Measurements from ENCODE around the gene DBP.
"Not testable (repeated sequence)": the region's sequence is repeated elsewhere in the genome, so short reads cannot be mapped to it uniquely, and the experiment has no call there.

DBP gene

GRCh38 chr19:48660852-48661710 is 23.9 kb upstream of the DBP start:
- Histone ChIP-seq H3K4me1 (ENCODE audit: control insufficient read depth, insufficient read depth, low read length) (peaks cover 5% of the 10 kb centered on the region), H3K27me3 (ENCODE audit: control insufficient read depth, insufficient read depth, low read length) (no peaks in the 10 kb centered on the region), H3K36me3 (ENCODE audit: control insufficient read depth, insufficient read depth, low read length) (no peaks in the 10 kb centered on the region), H3K9ac (ENCODE audit: low read length) (no peak overlapping the region), H3K4me3 (ENCODE audit: low read length) (peak overlapping the region; percentile 0), H3K27ac (ENCODE audit: low read depth, low read length) (peak overlapping the region; percentile 16)

GRCh38 chr19:48659768-48660167 is 22.6 kb upstream of the DBP start:
- H3K9ac ChIP-seq (ENCODE audit: low read length), result no peak overlapping the region
- H3K36me3 ChIP-seq (ENCODE audit: control insufficient read depth, insufficient read depth, low read length), result no peaks in the 10 kb centered on the region
- peaks cover 5% of the 10 kb centered on the region for H3K4me1 ChIP-seq (ENCODE audit: control insufficient read depth, insufficient read depth, low read length)
- H3K27ac ChIP-seq (ENCODE audit: low read depth, low read length), result no peak overlapping the region
- no peaks in the 10 kb centered on the region for H3K27me3 ChIP-seq (ENCODE audit: control insufficient read depth, insufficient read depth, low read length)
- H3K4me3 ChIP-seq (ENCODE audit: low read length), result no peak overlapping the region

DNA sequence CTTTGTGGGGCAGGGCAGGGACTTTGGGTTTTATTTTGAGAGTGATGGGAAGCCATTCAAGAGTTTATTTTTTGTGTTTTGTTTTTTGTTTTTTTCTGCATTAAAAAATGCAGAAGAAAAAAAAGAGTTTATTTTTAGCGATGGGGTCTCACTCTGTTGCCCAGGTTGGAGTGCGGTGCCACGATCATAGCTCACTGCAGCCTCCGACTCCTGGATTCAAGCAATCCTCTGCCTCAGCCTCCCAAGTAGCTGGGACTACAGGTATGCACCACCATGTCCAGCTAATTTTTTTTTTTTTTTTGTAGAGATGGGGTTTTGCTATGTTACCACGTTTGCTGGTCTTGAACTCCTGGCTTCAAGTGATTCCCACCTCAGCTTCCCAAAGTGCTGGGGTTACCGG is 21.3 kb upstream of the DBP start:
- Histone ChIP-seq H3K4me3 (ENCODE audit: low read length) (no peak overlapping the region), H3K27me3 (ENCODE audit: control insufficient read depth, insufficient read depth, low read length) (no peaks in the 10 kb centered on the region), H3K4me1 (ENCODE audit: control insufficient read depth, insufficient read depth, low read length) (peaks cover 5% of the 10 kb centered on the region), H3K9ac (ENCODE audit: low read length) (no peak overlapping the region), H3K36me3 (ENCODE audit: control insufficient read depth, insufficient read depth, low read length) (no peaks in the 10 kb centered on the region), H3K27ac (ENCODE audit: low read depth, low read length) (no peak overlapping the region)

- H3K4me3 ChIP-seq (ENCODE audit: low read length); H3K27ac ChIP-seq (ENCODE audit: low read depth, low read length); H3K9ac ChIP-seq (ENCODE audit: low read length); H3K4me1 ChIP-seq (ENCODE audit: control insufficient read depth, insufficient read depth, low read length); H3K27me3 ChIP-seq (ENCODE audit: control insufficient read depth, insufficient read depth, low read length); H3K36me3 ChIP-seq (ENCODE audit: control insufficient read depth, insufficient read depth, low read length): not testable (repeated sequence)
These were observed 20.6 kb upstream of the DBP start for GRCh38 chr19:48657828-48658227.

DNA sequence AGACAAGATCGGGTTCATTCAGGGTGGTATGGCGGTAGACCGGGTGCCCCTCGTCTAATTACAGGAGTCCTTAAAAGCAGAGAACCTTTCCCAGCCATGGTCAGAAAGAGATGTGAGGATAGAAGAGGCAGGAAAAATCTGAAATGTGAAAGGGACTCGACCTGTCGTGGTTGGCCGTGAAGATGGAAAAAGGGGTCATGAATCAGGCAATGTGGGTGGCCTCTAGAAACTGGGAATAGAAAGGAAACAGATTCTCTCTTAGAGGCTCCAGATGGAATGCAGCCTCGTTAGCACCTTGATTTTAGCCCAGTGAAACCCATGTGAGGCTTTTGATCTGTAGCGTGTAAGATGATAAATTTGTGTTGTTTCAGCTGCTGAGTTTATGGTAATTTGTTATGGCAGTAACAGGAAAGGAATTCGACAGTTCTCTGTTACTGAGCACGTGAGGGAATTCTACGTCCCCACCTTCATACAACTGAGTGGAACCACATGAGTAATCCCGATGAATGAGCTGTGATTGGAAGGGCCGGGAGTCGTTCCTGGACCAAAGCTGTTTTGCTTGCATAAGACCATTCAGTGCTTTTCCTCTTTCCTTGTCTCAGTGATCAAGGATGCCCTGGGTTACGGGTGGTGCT is 19.8 kb upstream of the DBP start:
- H3K27ac ChIP-seq (ENCODE audit: low read depth, low read length), result no peak overlapping the region
- H3K4me1 ChIP-seq (ENCODE audit: control insufficient read depth, insufficient read depth, low read length), result peaks cover 5% of the 10 kb centered on the region
- no peaks in the 10 kb centered on the region for H3K36me3 ChIP-seq (ENCODE audit: control insufficient read depth, insufficient read depth, low read length)
- no peaks in the 10 kb centered on the region for H3K27me3 ChIP-seq (ENCODE audit: control insufficient read depth, insufficient read depth, low read length)
- H3K9ac ChIP-seq (ENCODE audit: low read length), result no peak overlapping the region
- no peak overlapping the region for H3K4me3 ChIP-seq (ENCODE audit: low read length)

- Histone ChIP-seq H3K36me3 (ENCODE audit: control insufficient read depth, insufficient read depth, low read length) (no peaks in the 10 kb centered on the region), H3K4me3 (ENCODE audit: low read length) (no peak overlapping the region), H3K4me1 (ENCODE audit: control insufficient read depth, insufficient read depth, low read length) (no peaks in the 10 kb centered on the region), H3K27me3 (ENCODE audit: control insufficient read depth, insufficient read depth, low read length) (no peaks in the 10 kb centered on the region), H3K9ac (ENCODE audit: low read length) (no peak overlapping the region), H3K27ac (ENCODE audit: low read depth, low read length) (no peak overlapping the region)
These were observed 17.3 kb upstream of the DBP start for GRCh38 chr19:48654299-48655059.

- H3K9ac ChIP-seq (ENCODE audit: low read length), result no peak overlapping the region
- no peaks in the 10 kb centered on the region for H3K36me3 ChIP-seq (ENCODE audit: control insufficient read depth, insufficient read depth, low read length)
These were observed 14.5 kb upstream of the DBP start for GRCh38 chr19:48651683-48652048.

DNA sequence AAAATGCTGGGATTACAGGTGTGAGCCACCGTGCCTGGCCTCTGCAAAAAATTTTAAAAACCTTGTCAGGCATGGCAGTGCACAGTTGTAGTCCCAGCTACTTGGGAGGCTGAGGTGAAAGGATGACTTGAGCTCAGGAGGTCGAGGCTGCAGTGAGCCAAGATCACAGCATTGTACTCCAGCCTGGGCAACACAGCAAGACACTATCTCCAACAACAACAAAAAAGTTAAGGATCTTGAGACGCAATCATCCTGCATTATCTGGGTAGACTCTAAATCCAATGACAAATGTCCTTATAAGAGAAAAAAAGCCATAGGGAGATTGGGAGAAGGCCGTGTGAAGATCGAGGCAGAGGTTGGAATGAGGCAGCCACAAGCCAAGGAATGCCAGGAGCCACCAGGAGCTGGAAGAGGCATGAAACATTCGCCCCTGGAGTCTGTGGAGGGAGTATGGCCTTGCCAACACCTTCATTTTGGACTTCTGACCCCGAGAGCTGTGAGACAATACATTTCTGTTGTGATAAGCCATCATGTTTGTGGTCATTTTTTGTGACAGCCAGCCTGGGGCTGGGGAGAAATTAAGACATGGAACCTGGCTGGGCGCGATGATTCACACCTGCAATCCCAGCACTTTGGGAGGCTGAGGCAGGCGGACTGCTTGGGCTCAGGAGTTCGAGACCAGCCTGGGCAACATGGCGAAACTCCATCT is 13.9 kb upstream of the DBP start:
- no peak overlapping the region for H3K9ac ChIP-seq (ENCODE audit: low read length)
- no peaks in the 10 kb centered on the region for H3K27me3 ChIP-seq (ENCODE audit: control insufficient read depth, insufficient read depth, low read length)
- H3K4me1 ChIP-seq (ENCODE audit: control insufficient read depth, insufficient read depth, low read length), result no peaks in the 10 kb centered on the region
- H3K36me3 ChIP-seq (ENCODE audit: control insufficient read depth, insufficient read depth, low read length), result no peaks in the 10 kb centered on the region
- H3K4me3 ChIP-seq (ENCODE audit: low read length), result no peak overlapping the region
- no peak overlapping the region for H3K27ac ChIP-seq (ENCODE audit: low read depth, low read length)

More at GRCh38 chr19:48651683-48652048, 14.5 kb upstream of the DBP start:
- no peaks in the 10 kb centered on the region for H3K27me3 ChIP-seq (ENCODE audit: control insufficient read depth, insufficient read depth, low read length)
- H3K4me3 ChIP-seq (ENCODE audit: low read length), result no peak overlapping the region
- no peak overlapping the region for H3K27ac ChIP-seq (ENCODE audit: low read depth, low read length)
- no peaks in the 10 kb centered on the region for H3K4me1 ChIP-seq (ENCODE audit: control insufficient read depth, insufficient read depth, low read length)

GRCh38 chr19:48648134-48648533 is 11.0 kb upstream of the DBP start:
- Histone ChIP-seq H3K4me3 (ENCODE audit: low read length) (no peak overlapping the region), H3K27me3 (ENCODE audit: control insufficient read depth, insufficient read depth, low read length) (no peaks in the 10 kb centered on the region), H3K9ac (ENCODE audit: low read length) (no peak overlapping the region), H3K4me1 (ENCODE audit: control insufficient read depth, insufficient read depth, low read length) (peaks cover 10% of the 10 kb centered on the region), H3K27ac (ENCODE audit: low read depth, low read length) (no peak overlapping the region), H3K36me3 (ENCODE audit: control insufficient read depth, insufficient read depth, low read length) (no peaks in the 10 kb centered on the region)

DNA sequence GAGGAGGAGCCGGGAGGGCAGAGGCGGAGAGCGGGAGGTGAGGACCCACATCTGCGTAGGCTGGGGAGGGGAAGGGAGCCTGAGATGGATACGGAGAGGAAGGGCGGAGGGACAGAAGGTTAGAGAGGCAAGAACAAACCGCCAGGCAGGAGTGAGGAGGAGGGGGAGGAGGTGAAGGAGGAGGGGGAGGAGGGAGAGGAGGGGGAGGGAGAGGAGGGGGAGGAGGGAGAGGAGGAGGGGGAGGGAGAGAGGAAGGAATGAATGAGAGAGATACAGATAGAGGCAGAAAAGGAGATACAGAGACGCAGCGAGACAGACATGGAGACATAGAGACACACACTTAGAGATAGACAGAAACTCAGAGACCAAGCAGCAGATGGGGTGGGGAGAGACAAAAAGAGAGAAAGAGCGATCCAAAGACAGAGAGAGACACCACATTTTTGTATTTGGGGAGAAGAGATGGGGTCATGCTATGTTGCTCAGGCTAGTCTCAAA is 9.6 kb upstream of the DBP start:
- Histone ChIP-seq H3K27ac (ENCODE audit: low read depth, low read length) (peak overlapping the region; percentile 86), H3K9ac (ENCODE audit: low read length) (no peak overlapping the region), H3K27me3 (ENCODE audit: control insufficient read depth, insufficient read depth, low read length) (no peaks in the 10 kb centered on the region), H3K4me1 (ENCODE audit: control insufficient read depth, insufficient read depth, low read length) (peaks cover 10% of the 10 kb centered on the region), H3K36me3 (ENCODE audit: control insufficient read depth, insufficient read depth, low read length) (no peaks in the 10 kb centered on the region), H3K4me3 (ENCODE audit: low read length) (peak overlapping the region; percentile 45)

- Histone ChIP-seq H3K27me3 (ENCODE audit: control insufficient read depth, insufficient read depth, low read length) (no peaks in the 10 kb centered on the region), H3K9ac (ENCODE audit: low read length) (no peak within 1 kb of the TSS), H3K27ac (ENCODE audit: low read depth, low read length) (peak within 1 kb of the TSS; percentile 86), H3K4me1 (ENCODE audit: control insufficient read depth, insufficient read depth, low read length) (peaks cover 10% of the 10 kb centered on the region), H3K36me3 (ENCODE audit: control insufficient read depth, insufficient read depth, low read length) (no peaks in the 10 kb centered on the region), H3K4me3 (ENCODE audit: low read length) (peak within 1 kb of the TSS; percentile 76)
These were observed 9.0 kb upstream of the DBP start, which contains the start of gene CA11 for GRCh38 chr19:48646001-48646721. Gene CA11 (minus strand): TSS chr19:48646187. CDS start chr19:48645632, 555 bp downstream.
